Superior temporal gyrus (tissue), 1 donor: Measurements from ENCODE around the gene ZFYVE9.

ENCODE experiments used
- DNase-seq: peaks from one replicate; pipeline ENCODE4 v3.0.0-alpha.2; 2016; ENCODE audit errors: extremely low spot score

The ZFYVE9 gene

DNA sequence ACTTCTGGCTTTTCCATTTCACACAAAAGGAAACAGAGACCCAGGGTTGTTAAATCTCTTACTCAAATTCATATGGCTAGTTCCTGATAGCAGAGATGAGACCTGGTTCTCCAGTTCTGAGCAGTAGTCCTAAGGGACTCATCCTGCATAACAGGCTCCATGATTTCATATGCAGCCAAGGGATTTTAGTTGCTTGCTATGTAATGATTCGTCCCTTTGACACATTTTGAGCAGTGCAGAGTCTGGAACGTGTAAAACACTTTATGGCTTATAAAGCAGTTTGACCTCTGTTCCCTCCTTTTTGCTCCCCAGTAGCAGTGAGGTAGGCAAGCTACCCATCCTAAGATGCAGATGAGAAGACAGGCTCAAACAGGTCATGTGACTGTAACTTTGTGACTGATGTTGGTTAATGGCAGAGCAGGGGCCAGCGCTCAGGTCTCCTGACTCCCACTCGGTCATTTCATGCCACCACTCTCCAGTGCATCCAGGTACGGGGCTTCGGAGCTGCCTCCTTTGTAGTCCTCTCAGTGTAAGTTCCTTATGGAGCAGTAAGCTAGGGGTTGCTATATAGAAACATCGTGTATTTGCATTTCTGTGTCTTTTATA is 199.9 kb downstream of the ZFYVE9 start:
- DNase-seq, result no peak

DNA sequence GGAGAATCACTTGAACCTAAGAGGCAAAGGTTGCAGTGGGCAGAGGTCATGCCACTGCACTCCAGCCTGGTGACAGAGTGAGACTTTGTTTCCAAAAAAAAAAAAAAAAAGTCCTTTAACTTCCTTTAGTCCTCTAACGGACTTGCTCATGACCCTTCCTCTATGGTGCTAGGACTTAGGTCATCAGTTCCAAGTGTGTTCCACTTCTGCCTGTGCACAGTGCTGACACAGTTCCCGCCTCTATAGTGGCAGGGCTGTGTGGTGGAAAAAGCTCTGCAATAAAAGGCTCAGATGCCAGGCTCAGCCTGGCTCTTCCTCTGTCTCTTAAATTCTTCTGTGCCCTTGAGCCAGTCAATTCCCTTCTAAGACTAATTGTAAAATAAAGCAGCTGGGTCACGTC is 202.1 kb downstream of the ZFYVE9 start:
- DNase-seq, result no peak

DNA sequence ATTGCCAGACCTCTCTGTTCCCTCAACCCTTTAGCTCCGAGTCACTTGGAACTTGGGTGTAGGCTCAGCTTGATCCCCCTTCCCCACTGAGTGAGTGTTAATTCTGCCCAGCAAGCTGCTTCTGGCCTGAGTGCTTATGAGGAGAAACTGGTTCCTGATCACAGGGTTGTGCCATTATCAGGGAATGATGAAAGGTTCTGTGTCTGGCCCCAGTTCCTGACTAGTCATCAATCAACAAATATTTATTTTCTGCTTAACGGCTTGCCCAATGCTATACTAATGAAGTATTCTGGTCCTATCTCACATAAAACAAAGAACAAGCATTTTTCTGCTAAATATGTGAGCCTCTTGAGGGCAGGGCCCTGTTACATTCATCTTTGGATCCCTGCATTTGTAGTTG is 203.4 kb downstream of the ZFYVE9 start:
- no peak for DNase-seq

DNA sequence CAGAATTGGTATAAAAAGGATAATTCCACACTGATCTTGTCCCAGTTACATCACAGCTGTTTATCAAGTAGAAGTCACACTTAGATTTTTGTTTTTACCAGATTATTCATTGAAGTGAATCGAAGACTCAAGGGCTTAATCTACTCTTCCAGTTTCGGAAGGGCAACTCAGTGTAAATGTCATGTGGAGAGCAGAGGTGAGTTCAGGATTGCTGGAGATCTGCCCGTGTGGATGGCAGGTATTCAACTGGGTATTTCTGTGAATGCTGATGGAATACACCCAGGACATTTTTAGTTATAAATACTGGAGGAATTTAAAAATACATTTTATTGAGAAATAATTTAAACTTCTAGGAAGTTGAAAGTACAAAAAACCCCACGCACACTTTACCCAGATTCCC is 204.8 kb downstream of the ZFYVE9 start:
- no peak for DNase-seq

GRCh38 chr1:52348704-52349300 is 206.9 kb downstream of the ZFYVE9 start:
- DNase-seq, result peak; percentile 76

- DNase-seq, result no peak
Observed at GRCh38 chr1:52352690-52353089, 210.8 kb downstream of the ZFYVE9 start.

DNA sequence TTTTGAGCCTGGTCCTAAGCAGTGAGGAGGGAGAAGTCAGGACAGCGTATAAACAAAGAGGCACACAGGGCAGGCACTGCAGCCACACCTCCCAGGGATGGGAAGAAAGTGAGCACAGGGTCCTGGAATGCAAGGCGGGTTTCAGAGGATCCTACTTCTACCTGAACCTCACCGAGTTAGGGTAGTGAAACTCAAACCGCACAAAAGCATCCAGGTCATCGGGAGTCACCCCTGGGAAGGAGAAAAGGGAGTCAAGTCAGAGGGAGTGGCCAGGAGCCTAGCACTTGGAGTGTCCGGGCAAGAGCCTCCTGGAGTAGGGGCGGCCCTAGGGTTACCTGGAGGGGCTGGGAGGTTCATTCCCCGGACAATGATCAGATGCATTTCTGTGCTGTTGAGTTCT is 213.5 kb downstream of the ZFYVE9 start:
- DNase-seq, result no peak

DNA sequence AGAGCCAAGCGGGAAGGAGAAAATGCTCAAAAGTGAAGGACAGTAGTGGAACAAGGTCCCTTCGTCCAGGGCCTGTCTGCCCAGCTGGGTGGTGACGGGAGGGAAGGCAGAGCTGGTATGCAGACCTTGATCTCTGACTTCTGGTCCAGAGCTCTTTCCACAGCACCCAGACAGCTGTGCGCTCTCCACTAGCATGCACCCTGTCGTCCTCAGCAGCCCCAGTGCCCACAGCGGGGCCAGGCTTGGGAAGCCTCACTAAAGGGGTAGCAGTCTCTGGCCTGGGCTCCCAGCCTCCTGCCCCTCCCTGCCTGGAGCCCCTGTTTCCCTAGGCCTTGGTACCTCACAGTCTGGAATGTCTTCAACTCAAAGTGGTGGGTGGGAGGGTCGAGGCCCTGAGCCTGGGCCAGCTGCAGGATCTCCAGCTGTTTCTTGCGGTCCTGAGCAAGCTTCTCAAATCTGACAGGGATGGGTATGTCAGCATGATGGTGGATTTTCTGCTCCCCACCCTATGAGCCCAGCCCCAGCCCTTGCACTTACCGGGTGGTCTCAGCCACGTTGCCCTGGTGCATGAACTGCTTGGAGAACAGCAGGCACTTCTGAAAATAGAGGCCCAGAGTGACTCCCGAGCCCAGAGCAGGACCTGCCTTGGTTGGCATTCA is 214.1 kb downstream of the ZFYVE9 start:
- no peak for DNase-seq

- DNase-seq, result no peak
Observed at GRCh38 chr1:52356818-52357355, 215.0 kb downstream of the ZFYVE9 start.

GRCh38 chr1:52357397-52357796 is 215.5 kb downstream of the ZFYVE9 start:
- DNase-seq, result no peak

GRCh38 chr1:52358851-52359497 is 217.1 kb downstream of the ZFYVE9 start:
- DNase-seq, result no peak

DNA sequence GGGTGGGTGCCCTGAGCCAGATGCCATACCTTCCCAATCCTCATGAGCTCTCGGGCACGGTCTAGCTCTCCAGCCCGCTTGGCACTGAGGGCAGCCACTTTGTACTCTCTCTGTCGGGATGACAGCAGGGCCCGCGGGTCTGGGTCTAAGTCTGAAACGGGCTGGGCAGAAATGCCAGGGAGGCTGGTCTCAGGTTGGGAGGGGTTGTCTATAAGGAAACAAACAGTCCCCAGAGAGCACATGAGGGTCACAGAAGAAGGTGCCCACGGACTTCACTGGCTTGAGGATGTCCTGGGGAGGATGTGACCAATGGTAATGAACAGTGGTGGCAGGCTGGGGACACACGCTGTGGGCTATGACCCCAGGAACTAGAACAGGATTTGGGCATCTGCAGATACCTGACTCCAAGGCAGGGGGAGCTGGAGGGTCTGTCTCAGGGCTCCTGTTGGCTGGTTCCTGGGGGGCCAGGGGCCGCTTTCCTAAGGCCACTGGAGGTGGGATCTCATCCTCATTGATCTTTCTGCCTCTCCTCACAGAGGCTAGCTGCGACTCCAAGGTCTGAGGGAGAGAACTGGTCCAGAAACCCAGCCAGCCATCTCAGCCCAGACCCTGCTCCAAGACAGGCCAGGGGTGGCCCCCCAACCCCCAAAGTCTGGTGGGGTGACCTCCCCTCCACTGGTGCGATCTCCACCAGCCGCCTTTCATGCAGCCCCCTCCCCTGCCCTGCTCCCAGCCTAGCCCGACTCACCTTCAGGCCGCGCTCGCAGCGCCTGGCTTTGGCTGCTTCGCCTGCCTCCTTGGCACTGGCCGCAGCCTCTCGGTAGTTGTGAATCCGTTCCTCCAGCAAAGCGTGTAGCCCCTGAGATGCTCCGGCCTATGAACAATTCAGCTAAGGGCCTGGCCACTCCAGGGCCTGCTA is 218.0 kb downstream of the ZFYVE9 start:
- no peak for DNase-seq

DNA sequence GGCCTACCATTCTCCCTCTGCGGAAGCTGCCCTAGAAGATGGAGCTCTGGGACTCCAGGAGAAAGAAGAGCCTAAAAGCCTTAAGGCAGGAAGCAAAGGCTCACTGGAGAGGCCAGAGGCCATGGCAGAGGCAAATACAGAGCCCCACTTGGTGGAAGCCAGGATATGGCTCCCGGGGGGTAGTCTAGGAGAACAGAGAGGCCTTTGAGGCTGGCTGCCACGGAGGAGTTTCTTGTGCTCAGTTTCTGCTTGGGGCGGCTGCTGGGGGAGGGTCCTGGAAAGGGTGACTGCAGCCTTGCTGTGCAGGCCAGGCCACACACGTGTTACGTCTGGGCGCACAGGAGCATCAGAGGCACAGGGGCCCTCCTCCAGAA is 218.7 kb downstream of the ZFYVE9 start:
- DNase-seq, result no peak

DNA sequence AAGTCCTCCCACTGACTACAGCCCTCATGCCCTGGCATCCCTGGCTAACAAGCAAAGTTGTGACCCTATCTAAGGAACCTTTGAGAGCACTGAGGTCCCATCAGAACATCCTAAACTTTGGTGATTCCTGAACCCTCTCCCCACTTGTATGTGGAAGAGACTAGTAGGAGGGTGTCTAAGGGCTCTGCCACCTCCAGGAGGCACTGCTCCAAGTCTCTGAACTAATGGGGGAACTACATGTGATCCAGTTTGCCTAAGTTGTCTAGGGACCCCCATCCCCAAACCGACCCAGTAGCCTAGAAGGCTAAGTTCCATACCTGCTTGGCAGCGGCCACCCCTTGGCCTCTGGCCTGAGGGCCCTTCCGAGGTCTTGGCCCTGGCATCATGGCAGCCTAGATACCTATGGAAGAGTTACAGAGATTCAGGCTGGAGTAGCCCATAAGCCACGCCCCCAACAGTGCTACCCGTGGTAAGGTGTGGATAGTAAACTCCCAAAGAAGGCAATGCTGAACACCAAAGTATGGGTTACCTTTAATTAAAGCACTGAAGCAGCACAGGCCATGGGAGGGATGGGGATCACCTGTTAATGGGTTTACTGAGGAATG is 222.4 kb downstream of the ZFYVE9 start:
- DNase-seq, result no peak

GRCh38 chr1:52365071-52365745 is 223.3 kb downstream of the ZFYVE9 start:
- no peak for DNase-seq

- DNase-seq, result peak; percentile 90
Observed at GRCh38 chr1:52365746-52366516, 224.0 kb downstream of the ZFYVE9 start, which contains the start of gene CC2D1B. Gene CC2D1B (minus strand): TSS chr1:52366205. CDS start chr1:52364620, 1,585 bp downstream.

DNA sequence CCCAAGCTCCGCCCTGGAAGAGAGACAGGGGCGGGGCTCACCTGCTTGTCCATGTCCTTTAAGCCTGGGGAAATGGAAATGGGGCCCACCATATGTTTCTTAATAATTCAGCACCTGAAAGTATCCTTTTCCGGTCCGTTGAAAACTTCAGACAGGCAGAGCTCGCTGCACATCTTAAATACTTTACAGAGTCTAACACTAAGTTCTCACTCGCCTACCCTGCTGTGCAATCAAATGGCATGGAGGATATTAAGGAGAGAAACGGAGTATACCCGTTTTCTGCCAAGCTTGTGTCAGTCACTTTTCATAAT is 224.6 kb downstream of the ZFYVE9 start:
- DNase-seq, result no peak

- no peak for DNase-seq
Observed at GRCh38 chr1:52367272-52367671, 225.4 kb downstream of the ZFYVE9 start.

- peak; percentile 49 for DNase-seq
Observed at GRCh38 chr1:52368383-52369172, 226.7 kb downstream of the ZFYVE9 start.
